ENCODE results near the gene CFTR. TPM values are rescaled to one million over a fixed set of nuclear protein-coding genes. Genes with fewer than 3 reads are reported as not detected.

The CFTR gene
- total RNA-seq, 1 experiment from 2014 or later: not detected

DNA sequence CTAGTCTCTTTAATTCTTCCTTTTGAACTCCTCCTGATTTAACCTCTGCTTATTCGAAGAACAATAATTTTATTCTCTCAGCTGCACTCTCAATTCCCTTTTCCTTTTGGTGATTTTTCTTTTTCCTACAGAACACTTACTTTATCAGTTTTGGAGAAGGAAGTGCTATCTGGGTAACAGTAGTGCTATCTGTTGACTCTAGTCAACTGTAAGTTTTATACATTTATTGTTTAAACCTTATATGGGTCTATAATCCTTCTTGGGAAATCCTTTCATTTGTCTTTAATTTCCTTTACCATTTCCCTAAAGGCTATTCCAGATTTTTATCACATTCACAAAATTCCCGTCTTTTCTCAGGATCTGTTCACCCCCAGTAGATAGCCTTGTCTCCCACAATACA lies 64.2 kb downstream of the CFTR start:
- Histone ChIP-seq H3K9me3 (replicated peaks) (no peaks in the 10 kb centered on the region), H3K4me1 (no peaks in the 10 kb centered on the region), H3K27me3 (peaks cover 18% of the 10 kb centered on the region; the same call in 1 of the 2 replicates), H3K27ac (no peak overlapping the region), H3K36me3 (no peaks in the 10 kb centered on the region), H3K4me3 (no peak overlapping the region)
- DNase-seq: no peak

DNA sequence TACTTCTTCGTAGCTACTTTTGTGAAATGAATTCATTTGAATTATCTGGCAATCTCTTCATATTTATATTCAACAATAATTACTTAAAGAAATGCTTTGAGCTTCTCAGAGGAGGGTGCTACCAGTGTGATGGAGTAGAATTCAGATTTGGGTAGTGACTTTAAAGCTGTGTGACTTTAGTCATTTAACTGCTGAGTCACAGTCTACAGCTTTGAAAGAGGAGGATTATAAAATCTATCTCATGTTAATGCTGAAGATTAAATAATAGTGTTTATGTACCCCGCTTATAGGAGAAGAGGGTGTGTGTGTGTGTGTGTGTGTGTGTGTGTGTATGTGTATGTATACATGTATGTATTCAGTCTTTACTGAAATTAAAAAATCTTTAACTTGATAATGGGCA lies 68.2 kb downstream of the CFTR start:
- Histone ChIP-seq H3K27ac (no peak overlapping the region), H3K4me1 (no peaks in the 10 kb centered on the region), H3K36me3 (no peaks in the 10 kb centered on the region), H3K4me3 (no peak overlapping the region), H3K27me3 (peaks cover 12% of the 10 kb centered on the region; the same call in 1 of the 2 replicates), H3K9me3 (replicated peaks) (no peaks in the 10 kb centered on the region)
- no peak for DNase-seq

DNA sequence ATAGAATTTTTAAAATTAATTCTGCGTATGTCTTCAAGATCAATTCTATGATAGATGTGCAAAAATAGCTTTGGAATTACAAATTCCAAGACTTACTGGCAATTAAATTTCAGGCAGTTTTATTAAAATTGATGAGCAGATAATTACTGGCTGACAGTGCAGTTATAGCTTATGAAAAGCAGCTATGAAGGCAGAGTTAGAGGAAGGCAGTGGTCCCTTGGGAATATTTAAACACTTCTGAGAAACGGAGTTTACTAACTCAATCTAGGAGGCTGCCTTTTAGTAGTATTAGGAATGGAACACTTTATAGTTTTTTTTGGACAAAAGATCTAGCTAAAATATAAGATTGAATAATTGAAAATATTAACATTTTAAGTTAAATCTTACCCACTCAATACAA lies 70.8 kb downstream of the CFTR start:
- Histone ChIP-seq H3K27ac (no peak overlapping the region), H3K27me3 (no peaks in the 10 kb centered on the region; the same call in 1 of the 2 replicates), H3K4me3 (no peak overlapping the region), H3K9me3 (replicated peaks) (no peaks in the 10 kb centered on the region), H3K4me1 (no peaks in the 10 kb centered on the region), H3K36me3 (no peaks in the 10 kb centered on the region)
- no peak for DNase-seq

DNA sequence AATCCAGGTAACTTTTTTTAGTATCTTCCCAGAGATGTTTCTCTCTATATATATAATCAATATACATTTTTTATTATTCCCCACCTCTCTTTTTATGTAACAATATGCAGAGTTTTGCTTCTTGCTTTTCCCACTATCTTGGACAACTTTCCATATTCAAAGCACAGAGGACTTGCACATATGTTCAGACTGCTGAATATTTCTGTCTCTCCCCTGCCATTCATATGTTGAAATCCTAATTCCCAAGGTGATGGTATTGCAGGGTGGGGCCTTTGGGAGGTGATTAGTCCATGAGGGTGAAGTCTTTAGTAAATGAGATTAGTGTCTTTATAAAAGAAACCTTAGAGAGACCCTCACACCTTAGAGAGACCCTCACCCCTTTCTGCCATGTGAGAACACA lies 72.8 kb downstream of the CFTR start:
- Histone ChIP-seq H3K27ac (no peak overlapping the region), H3K4me3 (no peak overlapping the region)
- no peak for DNase-seq

DNA sequence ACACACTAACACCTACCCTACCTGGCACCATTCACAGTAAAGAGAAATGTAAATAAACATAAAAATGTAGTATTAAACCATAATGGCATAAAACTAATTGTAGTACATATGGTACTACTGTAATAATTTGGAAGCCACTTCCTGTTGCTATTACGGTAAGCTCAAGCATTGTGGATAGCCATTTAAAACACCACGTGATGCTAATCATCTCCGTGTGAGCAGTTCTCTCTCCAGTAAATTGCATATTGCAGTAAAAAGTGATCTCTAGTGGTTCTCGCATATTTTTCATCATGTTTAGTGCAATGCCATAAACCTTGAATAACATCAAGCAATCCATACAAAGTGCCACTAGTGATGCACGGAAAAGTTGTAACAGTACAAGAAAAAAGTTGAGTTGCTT lies 75.4 kb downstream of the CFTR start:
- no peak for DNase-seq
- no peak overlapping the region for H3K27ac ChIP-seq
- H3K9me3 ChIP-seq (replicated peaks): no peaks in the 10 kb centered on the region
- no peaks in the 10 kb centered on the region for H3K27me3 ChIP-seq
- H3K4me1 ChIP-seq: no peaks in the 10 kb centered on the region
- H3K36me3 ChIP-seq: no peaks in the 10 kb centered on the region
- no peak overlapping the region for H3K4me3 ChIP-seq

More for the DNA sequence above, 72.8 kb downstream of the CFTR start:
- no peaks in the 10 kb centered on the region for H3K4me1 ChIP-seq
- H3K27me3 ChIP-seq: no peaks in the 10 kb centered on the region; the same call in 1 of the 2 replicates
- no peaks in the 10 kb centered on the region for H3K36me3 ChIP-seq
- no peaks in the 10 kb centered on the region for H3K9me3 ChIP-seq (replicated peaks)

DNA sequence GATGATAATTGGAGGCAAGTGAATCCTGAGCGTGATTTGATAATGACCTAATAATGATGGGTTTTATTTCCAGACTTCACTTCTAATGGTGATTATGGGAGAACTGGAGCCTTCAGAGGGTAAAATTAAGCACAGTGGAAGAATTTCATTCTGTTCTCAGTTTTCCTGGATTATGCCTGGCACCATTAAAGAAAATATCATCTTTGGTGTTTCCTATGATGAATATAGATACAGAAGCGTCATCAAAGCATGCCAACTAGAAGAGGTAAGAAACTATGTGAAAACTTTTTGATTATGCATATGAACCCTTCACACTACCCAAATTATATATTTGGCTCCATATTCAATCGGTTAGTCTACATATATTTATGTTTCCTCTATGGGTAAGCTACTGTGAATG lies 79.6 kb downstream of the CFTR start:
- no peaks in the 10 kb centered on the region for H3K9me3 ChIP-seq (replicated peaks)
- H3K27ac ChIP-seq: no peak overlapping the region
- H3K27me3 ChIP-seq: no peaks in the 10 kb centered on the region; the same call in none of the 2 replicates
- H3K36me3 ChIP-seq: no peaks in the 10 kb centered on the region
- no peak overlapping the region for H3K4me3 ChIP-seq
- H3K4me1 ChIP-seq: no peaks in the 10 kb centered on the region
- DNase-seq: no peak

DNA sequence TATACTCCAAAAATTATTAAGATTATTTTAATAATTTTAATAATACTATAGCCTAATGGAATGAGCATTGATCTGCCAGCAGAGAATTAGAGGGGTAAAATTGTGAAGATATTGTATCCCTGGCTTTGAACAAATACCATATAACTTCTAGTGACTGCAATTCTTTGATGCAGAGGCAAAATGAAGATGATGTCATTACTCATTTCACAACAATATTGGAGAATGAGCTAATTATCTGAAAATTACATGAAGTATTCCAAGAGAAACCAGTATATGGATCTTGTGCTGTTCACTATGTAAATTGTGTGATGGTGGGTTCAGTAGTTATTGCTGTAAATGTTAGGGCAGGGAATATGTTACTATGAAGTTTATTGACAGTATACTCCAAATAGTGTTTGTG lies 80.2 kb downstream of the CFTR start:
- DNase-seq: no peak
- H3K4me3 ChIP-seq: no peak overlapping the region
- H3K36me3 ChIP-seq: no peaks in the 10 kb centered on the region
- H3K27ac ChIP-seq: no peak overlapping the region
- no peaks in the 10 kb centered on the region for H3K4me1 ChIP-seq
- no peaks in the 10 kb centered on the region for H3K9me3 ChIP-seq (replicated peaks)
- no peaks in the 10 kb centered on the region; the same call in none of the 2 replicates for H3K27me3 ChIP-seq

DNA sequence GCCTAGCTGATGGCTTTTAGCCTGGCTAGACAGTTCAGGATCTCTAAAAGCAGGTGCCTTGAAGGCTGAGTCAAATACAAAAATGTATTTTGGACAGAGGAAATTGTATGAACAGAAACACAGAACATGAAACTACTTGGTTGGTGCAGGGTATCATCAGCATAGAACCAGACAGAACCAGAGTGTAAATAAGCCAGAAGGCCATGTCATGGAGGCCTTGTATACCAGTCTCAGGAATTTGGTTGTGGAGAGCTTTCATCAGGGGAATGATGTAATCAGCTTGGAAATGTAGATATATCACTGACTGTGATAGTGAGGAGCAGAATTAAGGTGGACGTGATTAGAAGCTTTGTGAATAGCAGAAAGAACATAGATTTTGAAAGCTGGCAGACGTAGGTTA lies 82.9 kb downstream of the CFTR start:
- Histone ChIP-seq H3K27me3 (no peaks in the 10 kb centered on the region; the same call in none of the 2 replicates), H3K27ac (no peak overlapping the region), H3K36me3 (no peaks in the 10 kb centered on the region), H3K4me3 (no peak overlapping the region), H3K9me3 (replicated peaks) (0 out of 2 replicates have a peak, but pooled peaks cover 4% of the 10 kb centered on the region), H3K4me1 (no peaks in the 10 kb centered on the region)
- DNase-seq: no peak

DNA sequence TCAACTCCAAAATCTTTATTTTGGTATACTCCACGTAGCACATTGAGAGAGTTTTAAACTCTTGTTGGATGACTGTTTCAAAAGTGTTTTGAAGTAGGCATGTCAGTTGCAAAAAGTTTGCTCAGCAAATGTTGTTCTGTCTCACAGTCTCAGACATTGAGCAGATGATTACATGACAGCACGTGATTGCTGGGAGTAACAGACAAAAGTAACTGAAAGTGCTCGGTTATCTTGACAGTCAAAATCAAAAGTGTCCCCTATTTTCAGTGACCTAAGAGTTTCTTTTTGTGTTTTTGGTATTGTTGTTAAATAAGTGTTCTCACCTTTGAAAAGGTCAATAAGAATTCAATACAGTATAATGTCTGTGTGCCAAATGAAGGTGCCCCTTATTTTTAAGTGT lies 84.3 kb downstream of the CFTR start:
- Histone ChIP-seq H3K9me3 (replicated peaks) (0 out of 2 replicates have a peak, but pooled peaks cover 4% of the 10 kb centered on the region), H3K27me3 (no peaks in the 10 kb centered on the region; the same call in none of the 2 replicates), H3K36me3 (no peaks in the 10 kb centered on the region), H3K4me3 (no peak overlapping the region), H3K4me1 (no peaks in the 10 kb centered on the region), H3K27ac (no peak overlapping the region)
- DNase-seq: no peak

DNA sequence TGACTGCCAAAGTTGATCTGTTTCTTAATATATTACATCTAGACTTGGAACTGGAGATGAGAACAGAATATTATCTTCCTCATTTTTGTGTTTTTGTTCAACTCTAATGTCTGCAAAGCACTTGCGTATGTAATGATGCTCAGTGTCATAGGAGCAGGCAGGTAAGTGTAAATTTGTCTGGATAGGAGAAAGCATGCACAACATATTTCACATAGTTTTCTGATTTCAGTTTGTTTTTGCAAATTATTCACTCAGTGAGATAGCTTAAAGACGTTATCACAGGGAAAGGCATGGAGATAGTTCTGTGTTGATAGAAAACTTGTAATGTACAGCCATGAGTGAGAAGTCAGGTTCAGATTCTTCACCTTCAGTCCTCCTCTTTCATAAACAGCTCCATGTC lies 84.8 kb downstream of the CFTR start:
- 0 out of 2 replicates have a peak, but pooled peaks cover 4% of the 10 kb centered on the region for H3K9me3 ChIP-seq (replicated peaks)
- DNase-seq: no peak
- H3K27ac ChIP-seq: no peak overlapping the region
- no peaks in the 10 kb centered on the region for H3K4me1 ChIP-seq
- H3K36me3 ChIP-seq: no peaks in the 10 kb centered on the region
- no peak overlapping the region for H3K4me3 ChIP-seq
- no peaks in the 10 kb centered on the region; the same call in none of the 2 replicates for H3K27me3 ChIP-seq

DNA sequence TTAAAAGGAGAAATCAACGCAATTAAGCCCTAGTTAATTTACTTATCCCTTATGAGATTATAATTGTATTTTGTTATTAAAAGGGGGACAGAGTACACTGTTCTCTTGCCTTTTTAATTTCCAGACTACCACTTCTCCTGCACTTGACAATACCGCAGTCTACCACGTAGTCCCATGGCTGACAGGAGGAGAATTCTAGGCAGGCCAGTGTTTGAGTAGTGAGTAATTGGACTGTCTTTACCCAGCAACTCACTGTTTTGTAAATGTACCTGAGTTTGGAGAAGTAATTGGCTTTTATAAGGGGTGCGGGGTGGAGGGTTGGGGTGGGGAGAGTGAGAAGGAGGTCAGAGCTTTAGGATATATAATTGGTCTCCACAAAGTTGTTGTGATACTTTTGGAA lies 85.4 kb downstream of the CFTR start:
- DNase-seq: no peak
- Histone ChIP-seq H3K9me3 (replicated peaks) (0 out of 2 replicates have a peak, but pooled peaks cover 4% of the 10 kb centered on the region), H3K27me3 (no peaks in the 10 kb centered on the region; the same call in none of the 2 replicates), H3K27ac (no peak overlapping the region), H3K4me1 (no peaks in the 10 kb centered on the region), H3K4me3 (no peak overlapping the region), H3K36me3 (no peaks in the 10 kb centered on the region)

DNA sequence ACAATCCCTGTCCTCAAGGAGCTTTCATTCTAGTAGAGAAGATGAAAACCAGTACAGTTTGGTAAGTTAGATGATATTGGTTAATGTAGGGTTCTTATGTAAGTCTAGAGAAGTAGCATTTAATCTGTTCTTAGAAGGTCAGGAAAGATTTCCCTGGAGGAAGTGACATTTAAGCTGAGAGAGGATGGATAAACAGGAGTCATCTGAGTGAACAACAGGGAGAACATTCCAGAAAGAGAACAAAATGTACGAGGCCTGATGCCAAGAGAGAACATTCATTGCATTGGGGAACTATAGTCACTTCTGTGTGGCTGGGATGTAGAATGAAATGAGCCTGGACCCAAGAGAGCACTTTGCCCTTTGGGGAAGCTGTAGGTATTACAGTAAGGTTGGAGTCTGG lies 88.0 kb downstream of the CFTR start:
- no peak overlapping the region for H3K27ac ChIP-seq
- no peak for DNase-seq
- no peaks in the 10 kb centered on the region; the same call in 1 of the 2 replicates for H3K27me3 ChIP-seq
- no peaks in the 10 kb centered on the region for H3K36me3 ChIP-seq
- H3K4me3 ChIP-seq: no peak overlapping the region
- 0 out of 2 replicates have a peak, but pooled peaks cover 4% of the 10 kb centered on the region for H3K9me3 ChIP-seq (replicated peaks)
- H3K4me1 ChIP-seq: no peaks in the 10 kb centered on the region

DNA sequence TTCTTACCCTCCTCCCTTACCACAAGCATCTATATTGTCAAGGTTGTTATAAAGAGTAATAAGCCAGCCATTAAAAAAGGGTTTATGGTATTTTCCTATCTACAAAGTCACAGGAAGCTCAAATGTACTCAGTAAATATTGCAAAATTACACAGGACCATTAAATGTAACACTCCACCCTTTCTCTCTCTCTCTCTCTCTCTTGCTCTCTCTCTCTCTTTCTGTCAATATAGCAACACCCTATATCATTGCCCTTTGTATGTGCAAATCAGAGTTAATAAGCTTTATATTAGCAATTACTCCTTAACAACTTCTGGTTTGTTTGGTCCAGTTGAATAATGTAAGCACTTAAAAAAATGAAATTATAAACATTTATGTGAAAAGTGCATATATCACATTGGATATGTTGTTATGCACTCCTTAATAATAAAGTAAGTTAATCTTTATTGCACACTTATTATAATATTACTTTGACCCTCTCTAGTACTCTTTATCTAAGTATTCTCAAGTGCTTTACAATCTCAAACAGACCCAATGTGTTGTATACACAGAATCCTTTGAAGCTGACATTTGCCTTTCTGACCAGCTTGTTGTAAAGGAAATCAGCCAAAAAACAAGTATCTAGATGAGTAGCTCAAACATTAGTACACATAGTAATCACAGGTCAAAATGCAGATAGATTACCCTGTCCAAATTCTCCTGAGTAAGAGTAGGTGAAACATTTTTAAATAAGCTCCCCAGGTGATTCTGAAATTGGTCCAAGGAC lies 93.2 kb downstream of the CFTR start:
- no peak for DNase-seq
- no peak overlapping the region for H3K4me3 ChIP-seq
- no peaks in the 10 kb centered on the region for H3K27me3 ChIP-seq
- H3K36me3 ChIP-seq: no peaks in the 10 kb centered on the region
- no peaks in the 10 kb centered on the region for H3K9me3 ChIP-seq (replicated peaks)
- no peaks in the 10 kb centered on the region for H3K4me1 ChIP-seq
- no peak overlapping the region for H3K27ac ChIP-seq

DNA sequence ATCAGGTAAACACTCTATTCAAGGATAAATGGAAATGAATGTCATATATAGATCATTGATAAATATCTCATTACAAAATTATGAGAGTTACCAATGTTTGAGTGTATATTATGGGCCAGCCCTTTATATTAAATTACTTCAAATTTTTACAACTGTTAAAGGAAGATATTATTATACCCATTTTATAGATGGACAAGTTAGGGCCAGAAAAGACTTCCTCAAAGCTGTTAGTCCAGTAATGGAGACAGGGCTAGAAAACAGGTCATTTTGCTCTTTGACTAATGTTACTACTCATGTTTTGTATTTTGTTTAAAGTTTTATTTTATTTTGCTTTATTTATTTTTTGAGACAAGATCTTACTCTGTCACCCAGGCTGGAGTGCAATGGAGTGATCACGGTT lies 101.6 kb downstream of the CFTR start:
- Histone ChIP-seq H3K36me3 (no peaks in the 10 kb centered on the region), H3K4me3 (no peak overlapping the region), H3K27ac (no peak overlapping the region), H3K27me3 (no peaks in the 10 kb centered on the region), H3K9me3 (replicated peaks) (no peaks in the 10 kb centered on the region), H3K4me1 (no peaks in the 10 kb centered on the region)
- DNase-seq: no peak

DNA sequence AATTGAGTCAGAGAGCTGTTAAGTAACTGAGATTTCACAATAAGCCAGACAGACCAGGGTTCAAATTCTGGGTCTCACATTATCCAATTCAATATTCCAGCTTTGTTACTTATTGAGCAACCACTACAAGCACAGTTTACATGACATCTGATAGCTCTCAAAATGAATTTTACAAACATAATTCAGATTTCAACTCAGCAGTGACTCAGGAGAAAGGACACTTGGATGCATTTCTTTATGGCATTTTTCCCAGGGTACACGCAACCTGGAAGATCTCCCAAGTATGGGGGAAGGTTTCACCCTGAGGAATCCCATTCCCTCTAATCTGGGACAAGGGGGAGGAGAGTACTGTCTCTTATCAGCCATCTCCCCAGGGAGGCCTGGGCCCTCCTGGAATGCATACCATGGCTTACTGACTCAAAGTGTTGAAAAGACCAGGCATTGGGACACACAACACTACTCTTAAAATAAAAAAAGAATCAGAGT lies 102.4 kb downstream of the CFTR start:
- Histone ChIP-seq H3K4me1 (no peaks in the 10 kb centered on the region), H3K27ac (no peak overlapping the region)

More for the DNA sequence above, 102.4 kb downstream of the CFTR start:
- H3K36me3 ChIP-seq: no peaks in the 10 kb centered on the region
- peak in 1 of 2 experiments; percentile 5 for DNase-seq
- no peaks in the 10 kb centered on the region for H3K27me3 ChIP-seq
- H3K4me3 ChIP-seq: no peak overlapping the region
- no peaks in the 10 kb centered on the region for H3K9me3 ChIP-seq (replicated peaks)
